Measurements from ENCODE around the gene BMP2K.

BMP2K gene

GRCh38 chr4:78940752-78941151 lies 164.6 kb downstream of the BMP2K start:
- H3K9ac ChIP-seq (ENCODE audit: low read length) = no peak overlapping the region
- H3K9me3 ChIP-seq (ENCODE audit: control insufficient read depth, low read length) = no peaks in the 10 kb centered on the region
- no peak overlapping the region for H3K4ac ChIP-seq (ENCODE audit: low read depth in 1 of 2, low read length in 2 of 2)
- no peak overlapping the region for H2AFZ ChIP-seq (ENCODE audit: low read depth, low read length)
- no peak overlapping the region for H3K4me2 ChIP-seq (ENCODE audit: low read length, poor library complexity, severe bottlenecking)
- no peak overlapping the region for H3K23ac ChIP-seq (ENCODE audit: low read length in 2 of 2)
- H2BK12ac ChIP-seq (ENCODE audit: low read length in 2 of 2) = no peak overlapping the region
- 98% methylated on average over 5 of the region's 5 CpGs for WGBS
- H2BK5ac ChIP-seq (ENCODE audit: low read depth, low read length, poor library complexity, severe bottlenecking) = no peak overlapping the region
- H3K4me3 ChIP-seq (ENCODE audit: insufficient read depth in 1 of 2, low read depth in 1 of 2, low read length in 2 of 2) = no peak overlapping the region
- peaks cover 3% of the 10 kb centered on the region for H3K4me1 ChIP-seq (ENCODE audit: control insufficient read depth, insufficient read depth, low read depth, low read length)
- H3K27ac ChIP-seq (ENCODE audit: low read length, poor library complexity, severe bottlenecking) = no peak overlapping the region
- no peak overlapping the region for H2BK120ac ChIP-seq (ENCODE audit: low read depth, low read length)
- H3K79me1 ChIP-seq (replicated peaks; ENCODE audit: low read length, poor library complexity, severe bottlenecking) = peaks cover 19% of the 10 kb centered on the region
- no peak for DNase-seq
- no peak overlapping the region for H3K14ac ChIP-seq (ENCODE audit: low read length in 2 of 2)
- no peak overlapping the region for H3K18ac ChIP-seq (ENCODE audit: low read depth in 1 of 2, low read length in 2 of 2)
- H4K8ac ChIP-seq (ENCODE audit: low read length) = no peak overlapping the region
- H2BK15ac ChIP-seq (ENCODE audit: low read depth, poor library complexity, severe bottlenecking) = no peak overlapping the region
- H4K91ac ChIP-seq (ENCODE audit: low read length) = no peak overlapping the region
- no peak overlapping the region for H2AK5ac ChIP-seq (ENCODE audit: low read length, severe bottlenecking)
- H3K27me3 ChIP-seq (ENCODE audit: control insufficient read depth in 1 of 2, insufficient read depth in 1 of 2, low read length in 2 of 2) = no peaks in the 10 kb centered on the region
- H3K36me3 ChIP-seq (ENCODE audit: control insufficient read depth in 1 of 2, insufficient read depth in 2 of 2, low read depth in 1 of 2, low read length in 2 of 2) = peaks cover 0 to 5% of the 10 kb centered on the region in 2 experiments

GRCh38 chr4:78944381-78944780 lies 168.2 kb downstream of the BMP2K start:
- no peak overlapping the region for H2BK15ac ChIP-seq (ENCODE audit: low read depth, poor library complexity, severe bottlenecking)
- no peak overlapping the region for H2AFZ ChIP-seq (ENCODE audit: low read depth, low read length)
- no peak overlapping the region for H3K4me2 ChIP-seq (ENCODE audit: low read length, poor library complexity, severe bottlenecking)
- H3K79me1 ChIP-seq (replicated peaks; ENCODE audit: low read length, poor library complexity, severe bottlenecking) = no peaks in the 10 kb centered on the region
- no peaks in the 10 kb centered on the region for H3K9me3 ChIP-seq (ENCODE audit: control insufficient read depth, low read length)
- no peak overlapping the region for H3K14ac ChIP-seq (ENCODE audit: low read length in 2 of 2)
- H3K4ac ChIP-seq (ENCODE audit: low read depth in 1 of 2, low read length in 2 of 2) = no peak overlapping the region
- no peak for DNase-seq
- H2BK5ac ChIP-seq (ENCODE audit: low read depth, low read length, poor library complexity, severe bottlenecking) = no peak overlapping the region
- no peak overlapping the region for H3K23ac ChIP-seq (ENCODE audit: low read length in 2 of 2)
- H3K9ac ChIP-seq (ENCODE audit: low read length) = no peak overlapping the region
- no peaks in the 10 kb centered on the region for H3K27me3 ChIP-seq (ENCODE audit: control insufficient read depth in 1 of 2, insufficient read depth in 1 of 2, low read length in 2 of 2)
- H4K8ac ChIP-seq (ENCODE audit: low read length) = no peak overlapping the region
- H2AK5ac ChIP-seq (ENCODE audit: low read length, severe bottlenecking) = no peak overlapping the region
- H4K91ac ChIP-seq (ENCODE audit: low read length) = no peak overlapping the region
- H2BK120ac ChIP-seq (ENCODE audit: low read depth, low read length) = no peak overlapping the region
- no peaks in the 10 kb centered on the region for H3K36me3 ChIP-seq (ENCODE audit: control insufficient read depth in 1 of 2, insufficient read depth in 2 of 2, low read depth in 1 of 2, low read length in 2 of 2)
- no peaks in the 10 kb centered on the region for H3K4me1 ChIP-seq (ENCODE audit: control insufficient read depth, insufficient read depth, low read depth, low read length)
- WGBS = 65% methylated on average over 1 of the region's 1 CpG
- no peak overlapping the region for H3K27ac ChIP-seq (ENCODE audit: low read length, poor library complexity, severe bottlenecking)
- no peak overlapping the region for H3K4me3 ChIP-seq (ENCODE audit: insufficient read depth in 1 of 2, low read depth in 1 of 2, low read length in 2 of 2)
- H2BK12ac ChIP-seq (ENCODE audit: low read length in 2 of 2) = no peak overlapping the region
- H3K18ac ChIP-seq (ENCODE audit: low read depth in 1 of 2, low read length in 2 of 2) = no peak overlapping the region

GRCh38 chr4:78945651-78946179 lies 169.6 kb downstream of the BMP2K start:
- Histone ChIP-seq H2BK15ac (ENCODE audit: low read depth, poor library complexity, severe bottlenecking) (no peak overlapping the region), H3K36me3 (ENCODE audit: control insufficient read depth in 1 of 2, insufficient read depth in 2 of 2, low read depth in 1 of 2, low read length in 2 of 2) (no peaks in the 10 kb centered on the region), H3K4me2 (ENCODE audit: low read length, poor library complexity, severe bottlenecking) (no peak overlapping the region), H2AFZ (ENCODE audit: low read depth, low read length) (no peak overlapping the region), H2BK120ac (ENCODE audit: low read depth, low read length) (no peak overlapping the region), H4K91ac (ENCODE audit: low read length) (no peak overlapping the region), H3K9me3 (ENCODE audit: control insufficient read depth, low read length) (no peaks in the 10 kb centered on the region), H2BK12ac (ENCODE audit: low read length in 2 of 2) (no peak overlapping the region), H3K18ac (ENCODE audit: low read depth in 1 of 2, low read length in 2 of 2) (no peak overlapping the region), H3K4me1 (ENCODE audit: control insufficient read depth, insufficient read depth, low read depth, low read length) (no peaks in the 10 kb centered on the region), H3K79me1 (replicated peaks; ENCODE audit: low read length, poor library complexity, severe bottlenecking) (no peaks in the 10 kb centered on the region), H4K8ac (ENCODE audit: low read length) (no peak overlapping the region), H3K27me3 (ENCODE audit: control insufficient read depth in 1 of 2, insufficient read depth in 1 of 2, low read length in 2 of 2) (no peaks in the 10 kb centered on the region), H3K23ac (ENCODE audit: low read length in 2 of 2) (no peak overlapping the region), H3K27ac (ENCODE audit: low read length, poor library complexity, severe bottlenecking) (no peak overlapping the region), H3K4ac (ENCODE audit: low read depth in 1 of 2, low read length in 2 of 2) (no peak overlapping the region), H3K14ac (ENCODE audit: low read length in 2 of 2) (no peak overlapping the region), H3K4me3 (ENCODE audit: insufficient read depth in 1 of 2, low read depth in 1 of 2, low read length in 2 of 2) (no peak overlapping the region), H3K9ac (ENCODE audit: low read length) (no peak overlapping the region), H2AK5ac (ENCODE audit: low read length, severe bottlenecking) (no peak overlapping the region), H2BK5ac (ENCODE audit: low read depth, low read length, poor library complexity, severe bottlenecking) (no peak overlapping the region)
- DNase-seq = no peak
- 100% methylated on average over 2 of the region's 3 CpGs for WGBS

- whole genome bisulfite sequencing = no CpG with 5 or more reads among the region's 1 CpG
- H3K79me1 ChIP-seq (replicated peaks; ENCODE audit: low read length, poor library complexity, severe bottlenecking) = no peaks in the 10 kb centered on the region
- DNase-seq = no peak
- H3K9me3 ChIP-seq (ENCODE audit: control insufficient read depth, low read length) = no peaks in the 10 kb centered on the region
- H3K14ac ChIP-seq (ENCODE audit: low read length in 2 of 2) = no peak overlapping the region
- no peaks in the 10 kb centered on the region for H3K4me1 ChIP-seq (ENCODE audit: control insufficient read depth, insufficient read depth, low read depth, low read length)
- H4K8ac ChIP-seq (ENCODE audit: low read length) = no peak overlapping the region
- no peak overlapping the region for H4K91ac ChIP-seq (ENCODE audit: low read length)
- H3K4me3 ChIP-seq (ENCODE audit: insufficient read depth in 1 of 2, low read depth in 1 of 2, low read length in 2 of 2) = no peak overlapping the region
- H3K27me3 ChIP-seq (ENCODE audit: control insufficient read depth in 1 of 2, insufficient read depth in 1 of 2, low read length in 2 of 2) = no peaks in the 10 kb centered on the region
- no peak overlapping the region for H3K4me2 ChIP-seq (ENCODE audit: low read length, poor library complexity, severe bottlenecking)
- no peak overlapping the region for H2AK5ac ChIP-seq (ENCODE audit: low read length, severe bottlenecking)
- no peak overlapping the region for H2BK15ac ChIP-seq (ENCODE audit: low read depth, poor library complexity, severe bottlenecking)
- H3K23ac ChIP-seq (ENCODE audit: low read length in 2 of 2) = no peak overlapping the region
- no peak overlapping the region for H3K9ac ChIP-seq (ENCODE audit: low read length)
- H2BK12ac ChIP-seq (ENCODE audit: low read length in 2 of 2) = no peak overlapping the region
- H2BK5ac ChIP-seq (ENCODE audit: low read depth, low read length, poor library complexity, severe bottlenecking) = no peak overlapping the region
- no peak overlapping the region for H3K18ac ChIP-seq (ENCODE audit: low read depth in 1 of 2, low read length in 2 of 2)
- H3K4ac ChIP-seq (ENCODE audit: low read depth in 1 of 2, low read length in 2 of 2) = no peak overlapping the region
- no peak overlapping the region for H2BK120ac ChIP-seq (ENCODE audit: low read depth, low read length)
- H2AFZ ChIP-seq (ENCODE audit: low read depth, low read length) = no peak overlapping the region
- H3K27ac ChIP-seq (ENCODE audit: low read length, poor library complexity, severe bottlenecking) = no peak overlapping the region
- no peaks in the 10 kb centered on the region for H3K36me3 ChIP-seq (ENCODE audit: control insufficient read depth in 1 of 2, insufficient read depth in 2 of 2, low read depth in 1 of 2, low read length in 2 of 2)
These were observed 173.6 kb downstream of the BMP2K start for GRCh38 chr4:78949735-78950134.
